Ectodermal cell (in vitro differentiated cells): ENCODE measurements around the gene DAP3.
"Not testable (repeated sequence)": the region's sequence is repeated elsewhere in the genome, so short reads cannot be mapped to it uniquely, and the experiment has no call there.

Experiments used
- H3K27ac ChIP-seq: 2 replicates; pipeline ENCODE4 v1.7.0; 2013; ENCODE audit warnings: mild to moderate bottlenecking, low read depth, low read length; ENCODE audit not compliant: insufficient read depth, poor library complexity, severe bottlenecking
- H3K27me3 ChIP-seq: 2 replicates; pipeline ENCODE4 v1.7.0; 2013; ENCODE audit warnings: mild to moderate bottlenecking, low read length; ENCODE audit not compliant: insufficient read depth, control insufficient read depth, poor library complexity, severe bottlenecking
- H3K36me3 ChIP-seq: one replicate; pipeline ENCODE4 v1.7.0; 2013; ENCODE audit warnings: low read length; ENCODE audit not compliant: control insufficient read depth, insufficient read depth
- H3K4me1 ChIP-seq: one replicate; pipeline ENCODE4 v1.7.0; 2013; ENCODE audit warnings: low read length; ENCODE audit not compliant: control insufficient read depth, insufficient read depth
- H3K4me3 ChIP-seq: 2 replicates; pipeline ENCODE4 v1.7.0; 2013; ENCODE audit warnings: low read depth, low read length, control low read depth; ENCODE audit not compliant: insufficient read depth
- H3K9me3 ChIP-seq: 2 replicates; pipeline ENCODE4 v1.7.0; 2013; ENCODE audit warnings: mild to moderate bottlenecking, low read length, moderate library complexity; ENCODE audit not compliant: control insufficient read depth
- WGBS, 2 experiments: methylation state at CpG; one replicate each; pipeline ENCODE4 v1.1.7; 2013; ENCODE audit warnings: missing lambda C conversion rate in 2 of 2; 5-methylcytosine and 5-hydroxymethylcytosine counted together

Gene DAP3

DNA sequence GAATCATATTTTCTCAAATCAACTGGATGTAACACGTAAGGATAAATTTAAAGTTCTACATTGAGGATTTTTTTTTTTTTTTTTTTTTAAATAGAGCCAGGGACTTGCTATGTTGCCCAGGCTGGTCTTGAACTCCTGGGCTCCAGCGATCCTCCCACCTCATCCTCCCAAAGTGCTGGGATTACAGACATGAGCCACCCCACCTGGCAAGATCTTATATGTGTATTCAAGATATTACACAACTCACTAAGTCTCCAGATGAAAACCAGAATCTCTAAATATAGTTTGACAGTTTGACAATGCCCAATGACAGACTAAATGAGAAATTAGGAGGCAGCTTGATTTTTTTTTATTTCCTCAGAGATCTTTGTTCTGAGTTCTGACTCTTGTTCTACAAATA, 7.1 kb upstream of the DAP3 start:
- H3K9me3 ChIP-seq, result no peaks in the 10 kb centered on the region
- H3K4me1 ChIP-seq, result no peaks in the 10 kb centered on the region
- no peak overlapping the region for H3K27ac ChIP-seq
- H3K36me3 ChIP-seq, result peaks cover 2% of the 10 kb centered on the region
- no peaks in the 10 kb centered on the region for H3K27me3 ChIP-seq
- no peak overlapping the region for H3K4me3 ChIP-seq
- WGBS, 2 experiments, result 92 to 98% methylated on average over 2 of the region's 2 CpGs

DNA sequence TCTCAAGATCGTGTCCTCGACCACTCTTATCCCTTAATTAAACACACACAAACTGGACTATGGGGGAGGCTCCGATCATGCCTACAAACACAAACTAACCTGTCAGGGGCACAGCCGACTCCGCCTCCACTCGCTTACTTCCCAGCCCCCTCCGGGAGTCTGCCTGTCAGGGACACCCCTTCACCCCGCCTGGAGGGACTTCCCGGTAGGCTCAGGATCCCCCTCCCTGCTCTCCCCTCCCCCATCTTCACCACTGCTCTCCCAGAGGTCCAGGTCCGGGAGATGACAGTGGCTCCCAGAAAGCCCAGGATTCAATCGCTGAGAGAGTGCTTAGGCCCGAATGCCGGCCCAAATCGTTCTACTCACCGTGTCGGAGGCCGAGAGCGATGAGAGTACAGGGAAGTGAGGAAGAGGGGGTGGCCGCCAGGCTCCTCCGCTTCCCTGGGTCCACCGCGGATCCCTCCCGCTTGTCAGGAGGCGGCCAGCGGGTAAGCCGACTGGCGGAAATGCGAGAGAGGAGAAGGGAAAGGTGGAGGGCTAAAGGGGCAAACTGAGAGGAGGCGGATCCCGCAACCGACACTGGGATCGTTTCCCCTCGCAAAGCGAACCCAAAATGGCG, 1.1 kb upstream of the DAP3 start:
- WGBS, 2 experiments, result 0% methylated on average over 27 to 28 of the region's 35 CpGs

DNA sequence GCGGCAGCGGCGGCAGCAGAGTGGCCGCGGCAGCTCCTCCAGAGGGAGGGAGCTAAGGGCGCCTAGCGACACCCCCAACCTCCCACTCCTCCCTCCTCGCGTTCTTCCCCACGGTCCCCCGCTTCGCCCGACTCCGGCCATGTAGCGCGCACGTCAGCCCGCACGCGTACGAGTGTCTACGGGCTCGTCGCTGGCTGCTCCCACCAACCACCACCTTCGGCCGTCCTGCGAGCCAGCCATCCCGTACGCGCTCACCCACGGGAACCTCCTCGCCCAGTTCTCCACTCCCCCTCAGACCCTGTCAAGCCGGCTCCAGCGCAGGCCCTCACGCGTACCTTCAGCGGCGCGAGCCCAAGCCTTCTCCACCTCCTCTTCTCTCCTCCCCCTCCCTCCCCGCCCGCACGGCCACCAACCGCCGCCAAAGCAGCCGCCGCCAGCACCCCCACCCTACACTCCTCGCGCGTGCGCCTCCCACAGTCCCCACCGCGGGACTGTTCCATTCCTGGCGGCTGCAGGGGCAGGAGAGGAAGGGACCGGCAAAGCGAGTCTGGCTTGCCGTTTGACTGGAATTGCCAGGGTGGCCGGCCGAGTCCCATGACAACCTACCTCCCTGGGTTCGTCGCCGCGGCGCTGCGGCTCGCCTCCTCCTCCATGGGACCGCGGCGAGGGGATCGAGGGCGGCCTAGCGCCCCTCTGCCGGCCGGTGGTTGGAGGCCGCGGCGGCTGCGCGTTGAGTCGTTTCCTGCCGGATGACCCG, 389 bp upstream of the DAP3 start, which contains the start of gene YY1AP1:
TSS of gene YY1AP1 (minus strand) at position 451 of the 757 bp plus-strand sequence. CDS start 8,338 bp downstream, outside the sequence.
- H3K36me3 ChIP-seq, result peaks cover 21% of the 10 kb centered on the region
- no peaks in the 10 kb centered on the region for H3K4me1 ChIP-seq
- peak within 1 kb of the TSS; percentile 98 for H3K27ac ChIP-seq
- H3K27me3 ChIP-seq, result no peaks in the 10 kb centered on the region
- no peaks in the 10 kb centered on the region for H3K9me3 ChIP-seq
- peak within 1 kb of the TSS; percentile 93 for H3K4me3 ChIP-seq
- 0% methylated on average over 81 of the region's 81 CpGs for WGBS, 2 experiments

More for the DNA sequence above, 1.1 kb upstream of the DAP3 start:
- H3K36me3 ChIP-seq, result peaks cover 16% of the 10 kb centered on the region
- H3K4me1 ChIP-seq, H3K9me3 ChIP-seq, H3K27me3 ChIP-seq: not testable (repeated sequence)
- peak overlapping the region; percentile 93 for H3K4me3 ChIP-seq
- peak overlapping the region; percentile 98 for H3K27ac ChIP-seq

DNA sequence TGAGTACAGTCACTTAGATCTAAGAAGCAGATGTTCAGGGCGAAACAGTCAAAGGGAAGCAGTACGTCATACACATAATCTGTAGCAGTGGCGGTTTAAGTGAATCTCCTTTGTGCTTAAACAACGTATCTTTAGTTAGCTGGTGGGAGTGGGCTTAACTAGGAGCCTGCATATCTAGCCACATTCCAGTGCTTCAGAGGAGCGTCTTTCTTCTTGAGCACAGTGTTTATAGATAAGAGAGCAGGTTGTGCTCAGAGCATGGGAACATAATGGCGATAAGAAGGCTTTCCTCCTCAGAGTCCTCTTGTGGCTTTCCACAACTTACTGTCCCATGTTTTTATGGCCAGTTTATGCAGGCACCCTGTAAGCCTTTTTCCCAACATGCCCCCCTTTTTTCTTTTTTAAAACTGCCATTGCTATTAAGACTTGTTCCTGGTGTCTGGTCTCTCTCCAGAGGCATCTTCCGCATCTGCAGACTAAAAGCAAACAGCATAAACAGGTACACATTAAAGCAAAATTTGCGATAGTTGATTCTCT, 3.2 kb downstream of the DAP3 start:
- Histone ChIP-seq H3K27me3 (no peaks in the 10 kb centered on the region), H3K4me3 (no peak overlapping the region), H3K9me3 (no peaks in the 10 kb centered on the region), H3K4me1 (no peaks in the 10 kb centered on the region), H3K36me3 (peaks cover 21% of the 10 kb centered on the region), H3K27ac (no peak overlapping the region)
- 96 to 99% methylated on average over 8 of the region's 8 CpGs for WGBS, 2 experiments

DNA sequence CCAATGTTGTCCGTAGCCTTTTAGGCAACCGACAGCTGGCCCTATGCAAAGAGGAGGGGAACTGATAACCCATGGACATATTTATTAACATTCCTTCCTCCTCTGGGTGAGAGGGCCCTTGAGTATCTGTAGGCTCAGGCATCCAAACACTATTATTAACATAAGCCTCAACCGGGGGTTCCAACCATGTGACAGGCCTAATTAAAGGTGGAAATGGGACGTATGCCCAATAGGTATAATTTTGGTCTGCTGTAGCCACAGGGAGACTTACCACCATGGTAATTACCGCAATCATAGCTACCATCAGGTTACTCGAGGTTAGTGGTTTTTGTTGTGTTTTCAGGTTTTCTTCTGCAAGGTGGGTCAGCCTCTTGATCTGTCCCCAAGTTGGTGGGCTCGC, 5.3 kb downstream of the DAP3 start:
- H3K4me3 ChIP-seq, result no peak overlapping the region
- no peak overlapping the region for H3K27ac ChIP-seq
- H3K36me3 ChIP-seq, result peaks cover 21% of the 10 kb centered on the region
- H3K4me1 ChIP-seq, result no peaks in the 10 kb centered on the region
- H3K27me3 ChIP-seq, result no peaks in the 10 kb centered on the region
- no peaks in the 10 kb centered on the region for H3K9me3 ChIP-seq
- WGBS, 2 experiments, result 96 to 97% methylated on average over 7 of the region's 7 CpGs

DNA sequence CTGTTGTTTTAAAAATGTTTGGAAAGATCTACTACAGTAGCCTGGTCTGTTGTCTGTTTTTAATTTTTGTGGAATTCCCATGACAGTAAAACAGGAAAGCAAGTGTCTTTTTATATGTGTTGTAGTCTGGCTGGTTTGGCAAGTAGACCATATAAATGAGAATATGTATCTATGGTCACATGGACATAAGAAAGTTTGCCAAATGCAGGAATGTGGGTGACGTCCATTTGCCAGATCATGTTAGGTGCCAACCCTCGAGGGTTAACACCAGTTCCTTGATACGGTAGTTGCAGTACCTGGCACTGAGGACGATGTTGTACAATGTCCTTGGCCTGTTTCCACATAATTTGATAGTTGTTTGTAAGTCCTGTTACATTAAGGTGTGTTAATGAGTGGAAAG, 6.2 kb downstream of the DAP3 start:
- no peaks in the 10 kb centered on the region for H3K9me3 ChIP-seq
- peaks cover 21% of the 10 kb centered on the region for H3K36me3 ChIP-seq
- no peak overlapping the region for H3K4me3 ChIP-seq
- WGBS, 2 experiments, result 92% methylated on average over 4 of the region's 4 CpGs
- H3K27me3 ChIP-seq, result no peaks in the 10 kb centered on the region
- H3K27ac ChIP-seq, result no peak overlapping the region
- no peaks in the 10 kb centered on the region for H3K4me1 ChIP-seq

DNA sequence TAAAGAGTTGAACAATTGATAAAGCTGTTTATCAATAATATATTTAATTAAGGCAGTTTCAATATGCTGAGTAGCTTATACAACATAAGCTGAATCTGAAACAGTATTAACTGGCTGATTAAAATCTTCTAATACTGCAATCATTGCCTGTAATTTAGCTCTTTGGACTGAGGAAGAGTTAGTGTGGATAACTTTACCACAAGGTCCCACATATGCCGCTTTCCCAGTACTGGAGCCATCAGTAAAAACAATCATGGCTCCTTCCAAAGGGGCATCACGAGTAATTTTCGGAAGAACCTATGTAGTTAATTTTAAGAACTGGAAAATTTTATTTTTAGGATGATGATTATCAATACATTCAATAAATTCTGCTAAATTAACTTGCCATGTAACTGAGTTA, 6.7 kb downstream of the DAP3 start:
- no peak overlapping the region for H3K4me3 ChIP-seq
- no peak overlapping the region for H3K27ac ChIP-seq
- H3K9me3 ChIP-seq, result no peaks in the 10 kb centered on the region
- H3K36me3 ChIP-seq, result peaks cover 21% of the 10 kb centered on the region
- H3K4me1 ChIP-seq, result no peaks in the 10 kb centered on the region
- 89 to 95% methylated on average over 1 to 3 of the region's 3 CpGs for WGBS, 2 experiments
- no peaks in the 10 kb centered on the region for H3K27me3 ChIP-seq

DNA sequence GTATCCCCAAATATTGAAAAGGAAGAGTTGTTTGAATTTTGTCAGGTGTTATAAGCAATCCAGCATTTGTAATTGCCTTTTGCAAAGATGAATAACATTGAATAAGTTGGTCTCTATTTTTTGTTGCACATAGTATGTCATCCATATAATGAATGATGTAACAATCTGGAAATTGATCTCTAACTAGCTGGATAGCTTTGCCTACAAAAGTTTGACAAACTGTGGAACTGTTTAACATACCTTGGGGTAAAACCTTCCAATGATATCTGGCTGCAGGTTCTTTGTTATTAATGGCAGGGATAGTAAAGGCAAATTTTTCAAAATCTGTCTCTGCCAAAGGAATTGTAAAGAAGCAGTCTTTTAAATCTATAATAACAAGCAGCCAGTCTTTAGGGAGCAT, 7.6 kb downstream of the DAP3 start:
- no peak overlapping the region for H3K4me3 ChIP-seq

DNA sequence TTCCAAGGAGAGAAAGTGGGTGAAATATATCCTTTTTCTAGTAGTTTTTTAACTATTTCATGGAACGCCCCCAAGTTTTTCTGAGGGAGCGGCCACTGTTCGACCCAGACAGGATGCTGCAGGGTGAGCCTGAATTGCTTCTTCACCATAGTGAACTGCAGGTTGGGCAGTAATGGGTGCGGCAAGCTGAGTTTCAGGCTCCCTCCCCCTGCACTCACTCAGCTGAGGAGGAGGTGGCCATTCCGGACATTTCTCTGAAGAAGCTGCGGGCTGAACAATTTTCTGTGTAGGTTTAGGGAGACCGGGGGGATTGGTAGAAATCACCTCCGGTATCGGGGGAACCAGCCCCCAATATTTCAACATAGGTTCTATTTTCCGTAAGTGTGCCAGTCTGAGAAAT, 8.2 kb downstream of the DAP3 start:
- H3K4me3 ChIP-seq, result no peak overlapping the region
- no peaks in the 10 kb centered on the region for H3K4me1 ChIP-seq
- H3K27me3 ChIP-seq, result no peaks in the 10 kb centered on the region
- H3K36me3 ChIP-seq, result peaks cover 12% of the 10 kb centered on the region
- WGBS, 2 experiments, result 94 to 95% methylated on average over 10 of the region's 10 CpGs
- no peak overlapping the region for H3K27ac ChIP-seq
- no peaks in the 10 kb centered on the region for H3K9me3 ChIP-seq

More for the DNA sequence above, 7.6 kb downstream of the DAP3 start:
- Histone ChIP-seq H3K36me3 (peaks cover 17% of the 10 kb centered on the region), H3K27me3 (no peaks in the 10 kb centered on the region), H3K27ac (no peak overlapping the region), H3K4me1 (no peaks in the 10 kb centered on the region), H3K9me3 (no peaks in the 10 kb centered on the region)

DNA sequence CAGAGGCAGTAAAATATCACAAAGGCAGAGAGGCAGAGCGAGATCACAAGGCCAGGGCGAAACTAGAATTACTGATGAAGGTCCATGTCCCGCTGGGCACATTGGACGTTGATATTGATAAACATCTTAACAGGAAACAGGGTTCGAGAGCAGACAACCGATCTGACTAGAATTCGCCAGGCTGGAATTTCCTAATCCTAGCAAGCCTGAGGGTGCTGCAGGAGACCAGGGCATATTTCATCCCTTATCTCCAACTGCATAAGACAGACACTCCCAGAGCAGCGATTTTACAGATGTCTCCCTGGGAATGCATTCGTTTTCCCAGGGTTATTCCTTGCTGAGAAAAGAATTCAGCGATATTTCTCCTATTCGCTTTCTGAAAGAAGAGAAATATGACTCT, 8.7 kb downstream of the DAP3 start:
- 95 to 96% methylated on average over 11 of the region's 11 CpGs for WGBS, 2 experiments
- not testable (repeated sequence) for H3K27ac ChIP-seq, H3K4me1 ChIP-seq, H3K36me3 ChIP-seq, H3K9me3 ChIP-seq, H3K27me3 ChIP-seq, H3K4me3 ChIP-seq
